Hepatocyte (in vitro differentiated cells): ENCODE data around the gene STARD5. TPM values are rescaled to one million over a fixed set of nuclear protein-coding genes. Genes with fewer than 3 reads are reported as not detected.
A peak's percentile ranks its signal among the peaks of the same experiment; 100 is the strongest.

ENCODE experiments used
- DNase-seq: peaks from one replicate; pipeline ENCODE4 v3.0.0-alpha.2; 2016; ENCODE audit warnings: low spot score
- H2AFZ ChIP-seq: fragments of 200-600 bp; sonication (generic); 2 replicates; pipeline ENCODE4 v1.6.0; 2016; ENCODE audit warnings: antibody characterized with exemption, mild to moderate bottlenecking
- H3K27ac ChIP-seq: fragments of 200-600 bp; sonication (generic); 2 replicates; pipeline ENCODE4 v1.5.1; 2016; ENCODE audit warnings: mild to moderate bottlenecking
- H3K27me3 ChIP-seq: fragments of 200-600 bp; sonication (generic); 2 replicates; pipeline ENCODE4 v1.6.1; 2016
- H3K36me3 ChIP-seq: fragments of 200-600 bp; sonication (generic); replicated peaks from 2 replicates; pipeline ENCODE4 v1.5.1; 2016; ENCODE audit warnings: low read depth; ENCODE audit not compliant: insufficient read depth
- H3K4me1 ChIP-seq: fragments of 200-600 bp; sonication (generic); 2 replicates; pipeline ENCODE4 v1.5.1; 2016; ENCODE audit warnings: mild to moderate bottlenecking, moderate library complexity; ENCODE audit not compliant: insufficient read depth
- H3K4me2 ChIP-seq: fragments of 200-600 bp; sonication (generic); 2 replicates; pipeline ENCODE4 v1.6.0; 2016
- H3K4me3 ChIP-seq: fragments of 200-600 bp; sonication (generic); 2 replicates; pipeline ENCODE4 v1.5.1; 2016; ENCODE audit warnings: mild to moderate bottlenecking
- H3K79me2 ChIP-seq: fragments of 200-600 bp; sonication (generic); 2 replicates; pipeline ENCODE4 v1.6.0; 2017; ENCODE audit warnings: mild to moderate bottlenecking
- H3K9me2 ChIP-seq: fragments of 200-600 bp; sonication (generic); replicated peaks from 2 replicates; pipeline ENCODE4 v1.6.0; 2017; ENCODE audit warnings: mild to moderate bottlenecking; ENCODE audit not compliant: insufficient read depth
- H3K9me3 ChIP-seq: fragments of 200-600 bp; sonication (generic); 2 replicates; pipeline ENCODE4 v1.5.1; 2016; ENCODE audit warnings: low read depth, mild to moderate bottlenecking
- H4K20me1 ChIP-seq: fragments of 200-600 bp; sonication (generic); 2 replicates; pipeline ENCODE4 v1.6.0; 2016; ENCODE audit warnings: mild to moderate bottlenecking; ENCODE audit not compliant: insufficient read depth, poor library complexity, severe bottlenecking
- CTCF ChIP-seq: fragments of 200-600 bp; sonication (generic); IDR thresholded peaks from 2 replicates; pipeline ENCODE4 v1.5.1; 2016; ENCODE audit warnings: antibody characterized with exemption, mild to moderate bottlenecking; ENCODE audit not compliant: poor library complexity
- EZH2 ChIP-seq: fragments of 200-600 bp; sonication (generic); IDR thresholded peaks from 2 replicates; pipeline ENCODE4 v1.6.1; 2016; ENCODE audit warnings: antibody characterized with exemption, mild to moderate bottlenecking, borderline replicate concordance
- EZH2phosphoT487 ChIP-seq: fragments of 200-600 bp; sonication (generic); IDR thresholded peaks from one replicate; pipeline ENCODE4 v1.6.1; 2018; ENCODE audit warnings: antibody characterized with exemption, mild to moderate bottlenecking, low read depth, moderate library complexity; ENCODE audit not compliant: unreplicated experiment, severe bottlenecking
- WGBS: methylation state at CpG from one replicate; pipeline ENCODE4 v1.1.6; 2016; ENCODE audit warnings: low lambda C conversion rate; ENCODE audit errors: missing lambda C conversion rate; 5-methylcytosine and 5-hydroxymethylcytosine counted together
- polyA plus RNA-seq: library from polyadenylated mRNA; unstranded; fragments of >200 nt; fragmentation: Nextera tagmentation; extraction: Ambion mirVana; gene quantifications from 2 replicates; pipeline ENCODE4 v1.2.1, GENCODE V29; 2016
- total RNA-seq: library from RNA; depleted of rRNA; stranded (reverse); fragments of >200 nt; gene quantifications from 2 replicates; pipeline ENCODE4 v1.2.3, GENCODE V29; 2014

Gene STARD5
- total and polyA plus RNA-seq, 2 experiments from 2014 or later, result 7.2 to 13.7 TPM

- H3K27me3 ChIP-seq, result no peaks in the 10 kb centered on the region
- no peak overlapping the region for H3K27ac ChIP-seq
- H2AFZ ChIP-seq, result peak overlapping the region; percentile 29
- peak; percentile 87 for DNase-seq
- no peaks in the 10 kb centered on the region for H3K9me3 ChIP-seq
- H3K4me1 ChIP-seq, result no peaks in the 10 kb centered on the region
- H4K20me1 ChIP-seq, result no peaks in the 10 kb centered on the region
- 4% methylated on average over 14 of the region's 14 CpGs for WGBS
- H3K4me2 ChIP-seq, result peak overlapping the region; percentile 71
- no peaks in the 10 kb centered on the region for H3K36me3 ChIP-seq
- H3K4me3 ChIP-seq, result no peak overlapping the region
- no peaks in the 10 kb centered on the region for H3K79me2 ChIP-seq
- H3K9me2 ChIP-seq, result no peaks in the 10 kb centered on the region
- TF ChIP-seq EZH2phosphoT487, result no peak
- no peak for TF ChIP-seq EZH2
- TF ChIP-seq CTCF, result peak; percentile 87
Observed at GRCh38 chr15:81265944-81266775, 57.8 kb downstream of the STARD5 start.

- no peaks in the 10 kb centered on the region for H3K79me2 ChIP-seq
- no peak for TF ChIP-seq EZH2phosphoT487
- no peak for TF ChIP-seq CTCF
- no peak for TF ChIP-seq EZH2
- WGBS, result 57% methylated on average over 12 of the region's 12 CpGs
- H2AFZ ChIP-seq, result no peak overlapping the region
- H3K27me3 ChIP-seq, result no peaks in the 10 kb centered on the region
- H4K20me1 ChIP-seq, result no peaks in the 10 kb centered on the region
- H3K27ac ChIP-seq, result no peak overlapping the region
- H3K4me3 ChIP-seq, result no peak overlapping the region
- no peaks in the 10 kb centered on the region for H3K9me3 ChIP-seq
- peak overlapping the region; percentile 71 for H3K4me2 ChIP-seq
- H3K4me1 ChIP-seq, result no peaks in the 10 kb centered on the region
- H3K9me2 ChIP-seq, result no peaks in the 10 kb centered on the region
- H3K36me3 ChIP-seq, result no peaks in the 10 kb centered on the region
- no peak for DNase-seq
Observed at GRCh38 chr15:81265256-81265943, 58.5 kb downstream of the STARD5 start.

- H3K9me3 ChIP-seq, result no peaks in the 10 kb centered on the region
- WGBS, result 85% methylated on average over 6 of the region's 6 CpGs
- TF ChIP-seq EZH2phosphoT487 (no peak), EZH2 (no peak), CTCF (no peak)
Observed at GRCh38 chr15:81264072-81264857, 59.7 kb downstream of the STARD5 start.

More at GRCh38 chr15:81264072-81264857, 59.7 kb downstream of the STARD5 start:
- Histone ChIP-seq H3K4me2 (no peak overlapping the region), H3K27me3 (no peaks in the 10 kb centered on the region), H3K4me1 (no peaks in the 10 kb centered on the region), H4K20me1 (no peaks in the 10 kb centered on the region), H3K36me3 (no peaks in the 10 kb centered on the region), H2AFZ (no peak overlapping the region), H3K79me2 (no peaks in the 10 kb centered on the region), H3K27ac (no peak overlapping the region), H3K4me3 (no peak overlapping the region), H3K9me2 (no peaks in the 10 kb centered on the region)
- DNase-seq, result no peak
